ENCODE results near the gene SMARCA4.

The SMARCA4 gene

GRCh38 chr19:11014403-11014911, 53.6 kb downstream of the SMARCA4 start:
- no peak for ATAC-seq

DNA sequence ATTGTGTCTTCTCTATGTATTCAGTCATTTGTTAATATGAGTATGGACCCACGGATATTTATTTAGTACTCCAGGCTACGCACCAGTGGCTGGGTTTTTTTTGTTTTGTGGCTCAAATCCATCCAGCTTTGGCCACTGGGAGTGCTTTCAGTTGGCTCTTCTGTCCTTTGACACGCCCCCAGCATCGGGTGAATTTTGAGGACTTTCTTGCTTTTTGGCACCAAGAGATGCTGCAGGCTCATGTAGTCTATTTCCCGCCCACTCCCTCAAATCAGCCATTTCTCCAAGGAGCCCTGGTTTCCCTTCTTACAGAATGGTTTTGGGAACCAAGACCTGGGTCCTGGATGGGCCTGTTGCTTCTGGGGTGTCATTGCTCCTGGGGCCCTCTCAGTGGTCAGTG, 55.8 kb downstream of the SMARCA4 start:
- ATAC-seq, result no peak

DNA sequence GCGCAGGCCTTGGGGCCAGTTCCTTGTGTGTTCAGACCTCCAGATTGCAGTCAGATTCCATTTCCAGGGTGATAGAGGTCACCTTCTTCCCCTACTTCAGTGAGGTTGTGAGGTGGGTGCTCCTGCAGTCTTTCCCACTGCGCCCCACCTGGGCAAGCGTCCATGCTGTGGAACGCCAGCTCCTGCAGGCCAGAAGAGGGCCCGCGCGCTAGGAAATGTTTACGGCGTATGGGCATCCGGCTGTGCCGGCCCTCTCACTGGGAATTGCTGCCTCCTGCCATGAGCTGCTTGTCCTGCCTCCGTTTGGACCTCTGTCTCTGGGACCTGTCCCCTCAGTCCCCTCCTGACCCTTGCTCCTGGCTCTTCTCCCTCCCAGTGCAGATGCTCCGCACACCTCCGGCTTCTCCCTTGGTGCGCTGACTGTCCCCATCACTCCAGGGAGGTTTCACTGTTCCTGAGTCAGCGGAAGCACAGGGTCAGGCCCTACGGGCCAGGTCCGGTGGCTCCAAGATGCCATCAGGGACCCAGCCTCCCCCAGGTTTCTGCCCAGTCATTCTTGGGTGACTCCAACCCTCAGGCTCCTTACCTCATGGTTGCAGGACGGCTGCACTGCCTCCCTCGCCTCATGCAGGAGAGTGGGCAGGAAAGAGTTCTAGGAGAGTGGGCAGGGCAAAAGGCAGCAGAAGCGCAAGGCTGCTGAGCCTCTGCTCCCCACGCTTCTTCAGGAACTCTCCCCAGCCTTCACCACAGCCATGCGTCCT, 56.6 kb downstream of the SMARCA4 start:
- no peak for ATAC-seq

DNA sequence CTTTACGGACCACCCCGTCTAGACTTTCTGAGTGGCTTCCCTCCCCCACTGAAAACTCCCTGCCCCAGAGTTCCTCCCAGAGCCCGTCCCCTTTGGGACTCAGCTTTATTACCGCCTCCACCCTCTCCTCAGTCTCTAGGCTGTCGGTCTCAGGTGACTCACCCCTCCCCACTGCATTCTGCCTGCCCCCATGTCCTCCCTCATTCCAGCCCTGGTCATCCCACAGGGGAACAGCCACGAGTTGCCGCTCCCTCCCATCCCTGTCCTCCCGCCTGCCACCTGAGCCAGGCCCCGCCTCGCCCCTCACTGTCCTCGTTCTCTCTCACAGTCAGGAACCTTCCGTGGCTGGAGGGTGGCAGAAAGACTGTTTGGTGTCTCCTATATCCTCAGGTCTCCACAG, 57.3 kb downstream of the SMARCA4 start:
- ATAC-seq, result no peak

GRCh38 chr19:11018763-11019162, 57.9 kb downstream of the SMARCA4 start:
- no peak for ATAC-seq

DNA sequence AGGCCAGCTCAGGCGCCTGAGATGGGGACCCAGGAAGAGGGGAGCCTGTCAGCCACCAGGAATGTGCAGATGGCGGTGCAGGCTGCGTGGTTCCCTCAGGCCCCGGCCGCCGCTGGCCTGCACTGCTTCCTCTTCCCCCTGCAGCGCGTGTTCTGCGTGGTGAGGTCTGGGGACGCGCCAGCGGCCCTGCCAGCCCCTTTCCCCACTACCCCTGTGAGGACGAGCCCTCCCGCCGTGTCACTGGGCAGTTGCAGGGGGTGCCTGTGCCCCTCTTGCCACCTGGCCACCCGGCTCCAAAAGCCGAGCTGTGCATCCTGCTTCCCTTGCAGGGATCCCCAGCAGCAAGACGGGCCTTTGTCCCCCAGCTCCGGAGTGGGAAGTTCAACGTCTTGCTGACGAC, 58.4 kb downstream of the SMARCA4 start:
- no peak for ATAC-seq

DNA sequence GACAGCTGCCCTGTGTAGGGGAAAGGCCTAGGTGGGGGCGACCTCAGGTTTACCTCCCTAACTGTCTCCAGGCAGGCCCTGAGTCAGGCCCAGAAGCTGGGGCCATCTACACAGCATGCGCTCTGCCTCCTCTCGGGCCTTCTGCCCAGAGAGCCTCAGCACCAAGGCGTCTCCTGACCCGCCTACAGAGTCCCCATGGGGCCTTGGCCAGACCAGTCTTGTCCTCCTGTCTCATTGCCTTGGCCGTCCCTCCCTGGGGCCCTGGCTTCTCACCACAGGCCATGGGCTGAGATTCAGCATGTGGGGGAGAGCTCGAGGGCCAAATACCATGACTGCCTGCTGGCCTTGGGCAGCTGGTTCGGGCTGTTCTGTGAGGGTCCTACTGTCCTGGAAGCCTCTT, 59.0 kb downstream of the SMARCA4 start:
- ATAC-seq, result no peak

- no peak for ATAC-seq
Measured at GRCh38 chr19:11020423-11020822, 59.6 kb downstream of the SMARCA4 start.

- ATAC-seq, result no peak
Measured at GRCh38 chr19:11020982-11021759, 60.3 kb downstream of the SMARCA4 start.

DNA sequence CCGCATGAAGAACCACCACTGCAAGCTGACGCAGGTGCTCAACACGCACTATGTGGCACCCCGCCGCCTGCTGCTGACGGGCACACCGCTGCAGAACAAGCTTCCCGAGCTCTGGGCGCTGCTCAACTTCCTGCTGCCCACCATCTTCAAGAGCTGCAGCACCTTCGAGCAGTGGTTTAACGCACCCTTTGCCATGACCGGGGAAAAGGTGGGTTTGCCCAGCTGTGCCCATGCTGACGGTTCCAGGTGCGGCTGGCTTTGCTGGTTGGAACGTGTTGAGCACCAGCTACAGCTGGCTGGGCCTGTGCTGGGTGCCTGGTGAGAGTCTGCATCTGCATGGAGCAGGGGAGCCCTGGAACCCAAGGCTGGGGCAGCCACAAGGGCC, 60.9 kb downstream of the SMARCA4 start:
- ATAC-seq, result no peak

DNA sequence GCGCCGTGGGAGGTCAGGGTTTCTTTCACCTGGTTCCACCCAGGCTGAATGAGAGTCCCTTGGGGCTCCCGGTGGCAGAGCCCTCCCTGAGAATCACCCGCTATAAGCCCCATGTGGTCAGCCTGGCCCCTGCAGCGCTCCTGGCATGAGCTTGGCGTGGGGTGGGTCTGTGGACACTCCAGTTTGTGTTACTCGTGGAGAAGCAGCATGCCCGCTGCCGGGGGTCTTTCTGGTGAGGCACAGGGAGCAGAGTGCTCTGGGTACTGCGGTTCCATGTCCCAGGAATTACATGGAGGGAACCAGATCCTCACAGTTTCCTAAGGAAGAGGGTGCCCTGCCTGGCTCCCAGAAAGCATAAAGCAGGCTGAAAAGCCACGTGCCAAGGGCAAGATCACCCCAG, 62.2 kb downstream of the SMARCA4 start:
- no peak for ATAC-seq

DNA sequence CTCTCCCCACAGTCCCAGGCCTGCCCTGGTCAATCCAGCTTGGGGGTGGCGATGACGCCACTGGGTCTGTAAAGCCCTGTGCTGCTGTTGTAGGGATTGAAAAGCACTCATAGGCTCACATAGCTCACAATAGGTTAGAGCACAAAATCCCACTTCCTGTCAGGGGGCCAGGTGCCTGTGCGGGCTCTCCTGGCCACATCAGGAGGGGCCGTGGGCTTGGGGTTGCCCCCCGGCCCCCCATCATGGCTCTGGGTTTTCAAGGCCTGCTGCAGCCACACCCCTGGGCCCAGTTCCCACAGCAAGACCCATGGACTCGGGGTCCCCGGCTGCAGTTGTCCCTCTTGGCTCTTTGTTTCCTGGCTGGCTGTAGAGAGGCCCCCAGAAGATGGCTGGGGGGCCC, 62.9 kb downstream of the SMARCA4 start:
- no peak for ATAC-seq

- ATAC-seq, result no peak
Measured at GRCh38 chr19:11024259-11024658, 63.4 kb downstream of the SMARCA4 start.

DNA sequence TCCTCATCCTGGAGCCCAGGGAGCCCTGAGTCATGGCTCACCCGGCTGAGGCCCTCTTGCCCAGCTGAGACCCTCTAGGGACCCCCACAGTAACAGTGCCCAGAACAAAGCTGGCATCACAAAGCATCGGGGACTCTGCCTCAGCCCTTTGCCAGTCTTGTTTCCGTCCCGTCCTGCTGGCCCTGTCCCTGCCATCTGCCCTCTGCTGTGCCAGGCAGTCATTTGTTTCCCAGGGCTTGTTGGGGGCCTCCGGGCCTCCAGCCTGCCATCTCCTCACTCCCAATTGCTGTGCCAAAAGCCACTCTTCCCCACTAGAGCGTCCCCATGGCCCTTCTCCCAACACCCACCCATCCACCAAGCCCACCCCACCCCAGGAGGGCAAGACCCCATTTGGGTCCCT, 64.2 kb downstream of the SMARCA4 start:
- ATAC-seq, result no peak

- ATAC-seq, result no peak
Measured at GRCh38 chr19:11025445-11025844, 64.6 kb downstream of the SMARCA4 start.

GRCh38 chr19:11025997-11026396, 65.2 kb downstream of the SMARCA4 start:
- ATAC-seq, result no peak

- no peak for ATAC-seq
Measured at GRCh38 chr19:11027381-11027780, 66.6 kb downstream of the SMARCA4 start.

GRCh38 chr19:11028146-11028545, 67.3 kb downstream of the SMARCA4 start:
- no peak for ATAC-seq

GRCh38 chr19:11031421-11032070, 70.7 kb downstream of the SMARCA4 start:
- no peak for ATAC-seq

GRCh38 chr19:11033251-11033650, 72.4 kb downstream of the SMARCA4 start:
- ATAC-seq, result no peak

- no peak for ATAC-seq
Measured at GRCh38 chr19:11033763-11034162, 72.9 kb downstream of the SMARCA4 start.

GRCh38 chr19:11034449-11035213, 73.8 kb downstream of the SMARCA4 start:
- no peak for ATAC-seq

Data from activated CD4-positive, CD25-positive, alpha-beta regulatory T cell treated with anti-CD3 and anti-CD28 coated beads, Interleukin-2, amount 50 U/mL, for 24 hours (primary cell).